ENCODE data around the gene TNIK.

Gene TNIK

DNA sequence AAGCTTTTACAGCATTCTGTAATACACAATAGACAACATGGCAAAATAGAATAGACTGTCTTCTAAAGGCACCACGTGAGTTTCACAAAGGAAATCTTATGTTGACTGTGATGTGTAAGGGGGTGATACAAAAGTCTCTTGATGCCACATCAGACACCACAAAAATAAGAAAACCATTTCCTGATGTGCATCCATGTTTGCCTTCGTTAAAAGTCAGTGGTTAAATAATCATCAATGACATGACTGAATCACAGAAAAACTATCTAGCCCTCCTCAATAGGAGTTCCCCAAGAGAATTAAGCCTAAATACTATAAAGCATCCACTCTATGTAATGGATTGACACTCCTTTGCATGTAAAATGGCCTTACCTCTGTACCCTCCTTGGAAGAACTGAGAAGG lies 235.0 kb downstream of the TNIK start:
- Histone ChIP-seq H3K36me3 (ENCODE audit: control insufficient read depth, low read length) (no peaks in the 10 kb centered on the region), H3K27me3 (ENCODE audit: control insufficient read depth, low read length) (no peaks in the 10 kb centered on the region), H3F3A (ENCODE audit: control insufficient read depth, insufficient read depth) (no peaks in the 10 kb centered on the region), H3K27ac (ENCODE audit: low read depth, low read length) (no peak overlapping the region), H3K4me3 (ENCODE audit: low read length) (no peak overlapping the region), H3K9me2 (replicated peaks; ENCODE audit: control insufficient read depth, low read length) (no peaks in the 10 kb centered on the region), H4K20me1 (ENCODE audit: control insufficient read depth, insufficient read depth, low read depth, low read length) (no peaks in the 10 kb centered on the region), H3K4me2 (ENCODE audit: low read length) (no peak overlapping the region), H3K4me1 (ENCODE audit: control insufficient read depth, low read length) (no peaks in the 10 kb centered on the region), H3K9me3 (ENCODE audit: control insufficient read depth, insufficient read depth, low read length) (no peaks in the 10 kb centered on the region), H3K79me2 (ENCODE audit: control insufficient read depth, low read length) (no peaks in the 10 kb centered on the region)
- TF ChIP-seq, protein P1, sequence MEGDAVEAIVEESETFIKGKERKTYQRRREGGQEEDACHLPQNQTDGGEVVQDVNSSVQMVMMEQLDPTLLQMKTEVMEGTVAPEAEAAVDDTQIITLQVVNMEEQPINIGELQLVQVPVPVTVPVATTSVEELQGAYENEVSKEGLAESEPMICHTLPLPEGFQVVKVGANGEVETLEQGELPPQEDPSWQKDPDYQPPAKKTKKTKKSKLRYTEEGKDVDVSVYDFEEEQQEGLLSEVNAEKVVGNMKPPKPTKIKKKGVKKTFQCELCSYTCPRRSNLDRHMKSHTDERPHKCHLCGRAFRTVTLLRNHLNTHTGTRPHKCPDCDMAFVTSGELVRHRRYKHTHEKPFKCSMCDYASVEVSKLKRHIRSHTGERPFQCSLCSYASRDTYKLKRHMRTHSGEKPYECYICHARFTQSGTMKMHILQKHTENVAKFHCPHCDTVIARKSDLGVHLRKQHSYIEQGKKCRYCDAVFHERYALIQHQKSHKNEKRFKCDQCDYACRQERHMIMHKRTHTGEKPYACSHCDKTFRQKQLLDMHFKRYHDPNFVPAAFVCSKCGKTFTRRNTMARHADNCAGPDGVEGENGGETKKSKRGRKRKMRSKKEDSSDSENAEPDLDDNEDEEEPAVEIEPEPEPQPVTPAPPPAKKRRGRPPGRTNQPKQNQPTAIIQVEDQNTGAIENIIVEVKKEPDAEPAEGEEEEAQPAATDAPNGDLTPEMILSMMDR (IDR thresholded peaks at IDR 0.05; ENCODE audit: low read depth, low read length, poor library complexity, severe bottlenecking), result no peak
- no peak for TF ChIP-seq EZH2phosphoT487 (IDR thresholded peaks at IDR 0.05; ENCODE audit: borderline replicate concordance, low read length)

DNA sequence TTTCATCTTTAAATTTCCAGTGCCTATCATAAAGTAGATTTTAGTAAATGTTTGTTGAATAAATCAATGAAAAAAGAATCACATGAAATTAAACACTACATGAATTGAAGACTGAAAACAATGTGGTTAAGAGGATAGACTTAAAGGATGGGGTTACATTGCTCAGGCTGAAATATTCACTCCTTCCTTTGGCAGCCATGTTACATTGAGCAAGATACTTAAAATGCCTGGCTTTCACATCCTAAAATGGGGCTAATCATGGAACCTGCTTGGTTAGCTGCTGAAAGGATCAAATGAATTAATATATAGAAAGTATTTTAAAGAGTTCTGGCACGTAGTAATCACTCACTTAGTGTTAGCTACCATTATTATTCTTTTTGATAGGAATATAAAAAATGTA lies 236.8 kb downstream of the TNIK start:
- Histone ChIP-seq H3K36me3 (ENCODE audit: control insufficient read depth, low read length) (no peaks in the 10 kb centered on the region), H3K27me3 (ENCODE audit: control insufficient read depth, low read length) (no peaks in the 10 kb centered on the region), H3F3A (ENCODE audit: control insufficient read depth, insufficient read depth) (no peaks in the 10 kb centered on the region), H3K4me3 (ENCODE audit: low read length) (no peak overlapping the region), H3K4me2 (ENCODE audit: low read length) (no peak overlapping the region), H3K27ac (ENCODE audit: low read depth, low read length) (no peak overlapping the region), H3K4me1 (ENCODE audit: control insufficient read depth, low read length) (no peaks in the 10 kb centered on the region), H3K9me2 (replicated peaks; ENCODE audit: control insufficient read depth, low read length) (no peaks in the 10 kb centered on the region), H3K79me2 (ENCODE audit: control insufficient read depth, low read length) (no peaks in the 10 kb centered on the region), H4K20me1 (ENCODE audit: control insufficient read depth, insufficient read depth, low read depth, low read length) (no peaks in the 10 kb centered on the region), H3K9me3 (ENCODE audit: control insufficient read depth, insufficient read depth, low read length) (no peaks in the 10 kb centered on the region)
- TF ChIP-seq EZH2phosphoT487 (IDR thresholded peaks at IDR 0.05; ENCODE audit: borderline replicate concordance, low read length), result no peak
- TF ChIP-seq, protein P1 (IDR thresholded peaks at IDR 0.05; ENCODE audit: low read depth, low read length, poor library complexity, severe bottlenecking), result no peak

DNA sequence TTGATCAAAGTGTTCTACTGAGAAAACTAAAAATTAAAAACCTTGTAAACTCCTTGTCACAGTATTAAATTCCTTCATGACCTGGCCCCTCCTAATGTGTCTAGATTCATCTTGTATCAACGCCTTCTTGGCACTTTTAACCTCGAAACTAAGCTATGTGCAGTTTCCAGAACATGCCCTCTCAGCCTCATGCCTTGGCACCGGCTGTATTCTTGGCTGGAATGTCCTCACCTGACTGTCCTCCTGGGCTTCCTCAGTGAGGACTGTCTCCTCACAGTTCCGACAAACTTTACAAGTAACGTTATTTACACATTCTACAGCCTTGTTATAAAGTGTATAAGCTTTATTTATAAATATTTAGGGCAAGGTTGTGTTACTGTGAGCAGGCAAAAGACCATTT lies 237.2 kb downstream of the TNIK start:
- Histone ChIP-seq H3K36me3 (ENCODE audit: control insufficient read depth, low read length) (no peaks in the 10 kb centered on the region), H3K27me3 (ENCODE audit: control insufficient read depth, low read length) (no peaks in the 10 kb centered on the region), H3K4me3 (ENCODE audit: low read length) (no peak overlapping the region), H3K4me2 (ENCODE audit: low read length) (no peak overlapping the region), H3K79me2 (ENCODE audit: control insufficient read depth, low read length) (no peaks in the 10 kb centered on the region), H3K9me3 (ENCODE audit: control insufficient read depth, insufficient read depth, low read length) (no peaks in the 10 kb centered on the region), H3K4me1 (ENCODE audit: control insufficient read depth, low read length) (no peaks in the 10 kb centered on the region), H3F3A (ENCODE audit: control insufficient read depth, insufficient read depth) (no peaks in the 10 kb centered on the region), H4K20me1 (ENCODE audit: control insufficient read depth, insufficient read depth, low read depth, low read length) (no peaks in the 10 kb centered on the region), H3K9me2 (replicated peaks; ENCODE audit: control insufficient read depth, low read length) (no peaks in the 10 kb centered on the region), H3K27ac (ENCODE audit: low read depth, low read length) (no peak overlapping the region)
- TF ChIP-seq, protein P1 (IDR thresholded peaks at IDR 0.05; ENCODE audit: low read depth, low read length, poor library complexity, severe bottlenecking), result no peak

DNA sequence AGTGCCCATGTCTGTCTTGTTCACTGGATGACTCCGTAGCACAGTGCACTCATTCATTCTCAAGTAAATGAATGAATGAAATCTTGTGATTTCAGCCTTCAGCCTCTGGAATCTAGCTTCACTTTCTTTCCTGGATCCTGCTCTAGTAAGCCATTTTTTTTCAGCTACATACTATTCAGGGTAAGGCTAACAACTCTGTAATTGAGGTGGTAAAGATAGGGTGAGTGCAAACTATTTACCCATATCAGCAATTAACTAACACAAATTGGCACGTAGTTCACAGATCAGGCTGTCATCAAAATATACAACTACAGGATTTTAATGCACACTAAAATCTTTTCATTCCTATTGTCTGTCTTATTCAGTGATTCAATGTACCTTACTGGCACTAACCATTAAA lies 238.6 kb downstream of the TNIK start:
- TF ChIP-seq EZH2phosphoT487 (IDR thresholded peaks at IDR 0.05; ENCODE audit: borderline replicate concordance, low read length), result no peak
- TF ChIP-seq, protein P1 (IDR thresholded peaks at IDR 0.05; ENCODE audit: low read depth, low read length, poor library complexity, severe bottlenecking), result no peak
- H3K27ac ChIP-seq (ENCODE audit: low read depth, low read length), result no peak overlapping the region
- H3K36me3 ChIP-seq (ENCODE audit: control insufficient read depth, low read length), result no peaks in the 10 kb centered on the region
- no peaks in the 10 kb centered on the region for H3K79me2 ChIP-seq (ENCODE audit: control insufficient read depth, low read length)
- H4K20me1 ChIP-seq (ENCODE audit: control insufficient read depth, insufficient read depth, low read depth, low read length), result no peaks in the 10 kb centered on the region
- no peaks in the 10 kb centered on the region for H3K9me2 ChIP-seq (replicated peaks; ENCODE audit: control insufficient read depth, low read length)
- H3K9me3 ChIP-seq (ENCODE audit: control insufficient read depth, insufficient read depth, low read length), result no peaks in the 10 kb centered on the region
- H3K4me3 ChIP-seq (ENCODE audit: low read length), result no peak overlapping the region
- H3F3A ChIP-seq (ENCODE audit: control insufficient read depth, insufficient read depth), result no peaks in the 10 kb centered on the region
- no peaks in the 10 kb centered on the region for H3K27me3 ChIP-seq (ENCODE audit: control insufficient read depth, low read length)
- no peak overlapping the region for H3K4me2 ChIP-seq (ENCODE audit: low read length)
- no peaks in the 10 kb centered on the region for H3K4me1 ChIP-seq (ENCODE audit: control insufficient read depth, low read length)

Data from DOHH2 (cell line).